GM21619 (cell line): Measurements from ENCODE around the gene C10orf105.

Source experiments
- ATAC-seq: cut with Tn5 transposase; IDR thresholded peaks from one replicate; pipeline ENCODE4 v1.9.1; 2021; ENCODE audit not compliant: unreplicated experiment

C10orf105 gene

DNA sequence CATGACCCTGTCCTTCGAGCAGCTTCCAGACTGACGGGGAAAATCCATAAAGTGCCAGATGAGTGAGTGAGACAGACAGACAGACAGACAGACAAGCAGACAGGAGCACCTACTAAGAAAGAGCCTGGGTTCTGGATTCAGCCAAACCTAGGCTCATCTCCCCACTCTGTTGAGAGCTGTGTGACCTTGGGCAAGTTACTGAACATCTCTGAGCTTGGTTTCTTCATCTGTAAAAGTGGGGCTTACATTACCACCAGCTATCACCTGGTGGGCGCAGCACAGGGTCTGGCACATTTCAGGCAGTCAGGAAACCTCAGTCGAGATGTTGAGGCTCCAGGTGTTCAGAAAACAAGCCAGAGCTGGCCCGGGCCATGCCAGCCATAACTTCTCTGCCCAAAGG lies 37.6 kb downstream of the C10orf105 start:
- no peak for ATAC-seq

DNA sequence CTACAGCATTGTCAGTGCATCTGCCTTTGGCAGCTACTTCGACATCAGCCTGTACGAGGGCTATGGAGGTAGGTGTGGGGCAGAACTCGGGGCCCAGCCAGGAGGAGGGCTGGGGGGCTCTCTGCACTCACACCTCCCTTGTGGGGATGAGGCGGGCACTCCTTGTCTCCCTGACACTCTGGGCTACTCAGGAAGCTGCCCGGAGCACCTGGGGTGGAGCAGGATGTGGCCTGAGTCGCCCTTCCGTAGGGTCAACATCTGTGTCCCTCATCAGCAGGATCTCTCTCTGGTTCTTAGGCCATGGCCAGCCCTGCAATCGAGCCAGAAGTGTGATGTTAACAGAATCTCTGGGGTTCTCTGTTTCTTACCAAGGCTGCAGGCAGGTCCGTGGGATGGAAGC lies 40.2 kb downstream of the C10orf105 start:
- ATAC-seq = no peak

- ATAC-seq = no peak
Observed at GRCh38 chr10:71678057-71678805, 41.3 kb downstream of the C10orf105 start.

- ATAC-seq = no peak
Observed at GRCh38 chr10:71677261-71677660, 42.3 kb downstream of the C10orf105 start.

DNA sequence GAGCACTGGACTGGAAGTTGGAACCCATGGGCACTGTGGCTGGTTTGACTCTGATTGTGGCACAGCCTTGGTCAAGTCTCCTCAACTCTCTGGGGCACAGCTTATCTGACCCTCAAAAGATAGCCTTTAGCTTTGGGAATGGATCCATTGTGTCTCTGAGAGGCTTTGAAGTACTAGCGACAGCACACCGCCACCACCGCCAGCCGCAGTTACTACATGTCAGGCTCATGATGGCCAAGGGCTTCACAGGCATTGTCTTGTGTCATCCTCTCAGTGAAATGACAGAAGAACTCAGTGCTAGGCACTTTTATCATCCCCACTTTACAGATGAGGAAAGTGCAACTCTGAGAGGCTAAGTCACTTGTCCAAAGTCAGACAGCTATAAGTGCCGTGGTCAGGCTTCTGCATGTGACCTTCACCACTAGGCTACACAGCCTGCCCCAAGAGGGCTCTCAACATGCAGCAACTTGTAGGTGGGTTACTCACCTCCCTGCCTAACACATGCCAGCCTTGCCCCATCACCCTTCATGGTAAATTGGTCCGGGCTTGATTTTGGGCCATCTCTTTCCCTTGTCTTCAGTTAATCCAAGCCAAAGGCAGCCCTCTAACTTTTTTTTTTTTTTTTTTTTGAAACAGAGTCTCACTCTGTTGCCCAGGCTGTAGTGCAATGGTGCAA lies 44.1 kb downstream of the C10orf105 start:
- no peak for ATAC-seq

DNA sequence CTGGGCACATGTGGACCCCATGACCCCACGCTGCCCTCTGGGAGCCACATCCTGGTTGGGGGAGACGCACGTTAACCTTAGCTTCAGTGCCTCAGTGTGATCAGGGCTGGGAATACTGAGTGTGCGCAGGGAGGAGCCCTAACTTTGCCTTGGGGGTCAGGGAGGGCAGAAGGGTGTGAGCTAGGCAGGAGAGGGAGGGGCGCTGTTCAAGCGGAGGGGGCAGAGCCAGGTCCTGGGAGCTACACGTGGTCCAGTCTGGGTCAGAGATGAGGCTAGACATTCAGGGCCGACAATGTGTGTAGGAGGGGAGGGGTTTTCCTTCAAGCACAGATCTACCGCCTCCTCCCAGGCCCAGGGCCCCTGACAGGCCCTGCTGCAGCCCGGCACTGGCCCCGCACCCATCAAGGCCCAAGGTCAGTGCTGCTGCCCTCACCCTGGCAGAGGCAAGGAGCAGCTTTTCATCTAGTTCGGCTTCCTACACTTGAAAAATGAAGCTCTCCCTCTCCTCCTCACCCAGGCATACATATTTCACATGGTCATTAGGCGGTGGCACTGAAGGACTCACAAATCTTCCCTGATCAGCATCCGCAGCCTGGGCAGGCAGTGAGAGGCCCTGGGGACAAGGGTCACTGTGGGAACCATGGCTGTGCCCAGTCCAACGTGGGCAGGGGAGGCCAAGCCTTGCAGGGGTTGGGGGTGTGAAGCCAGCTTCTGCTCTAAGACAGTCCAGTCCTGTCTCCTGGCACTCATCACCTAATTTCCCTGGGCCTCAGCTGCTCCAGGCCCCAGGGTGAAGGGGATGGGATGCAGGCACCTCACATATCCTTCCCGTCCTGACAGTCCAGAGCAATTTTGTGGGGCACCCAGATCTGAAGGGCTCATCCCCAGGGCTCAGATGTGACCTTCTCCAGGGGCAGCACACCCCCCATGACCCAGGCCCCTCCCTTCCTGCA lies 47.3 kb downstream of the C10orf105 start:
- ATAC-seq = no peak

DNA sequence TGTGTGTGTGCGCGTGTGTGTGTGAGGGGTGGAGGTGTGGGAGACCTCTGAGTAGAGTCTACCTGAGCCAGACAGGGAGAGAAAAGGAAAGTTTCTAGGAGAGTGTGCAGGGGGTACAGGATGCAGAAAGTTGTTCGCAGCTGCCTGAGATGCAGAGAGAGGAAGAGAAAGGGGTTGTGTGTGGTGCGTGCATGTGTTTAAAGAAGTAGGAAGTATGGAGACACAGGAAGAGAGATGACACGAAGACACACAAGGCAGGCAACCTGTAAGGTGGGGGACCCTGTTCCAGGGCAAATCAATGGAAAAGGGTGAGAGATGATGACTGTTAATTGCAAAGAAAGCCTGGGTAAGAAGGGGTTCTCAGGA lies 52.2 kb downstream of the C10orf105 start:
- ATAC-seq = no peak

DNA sequence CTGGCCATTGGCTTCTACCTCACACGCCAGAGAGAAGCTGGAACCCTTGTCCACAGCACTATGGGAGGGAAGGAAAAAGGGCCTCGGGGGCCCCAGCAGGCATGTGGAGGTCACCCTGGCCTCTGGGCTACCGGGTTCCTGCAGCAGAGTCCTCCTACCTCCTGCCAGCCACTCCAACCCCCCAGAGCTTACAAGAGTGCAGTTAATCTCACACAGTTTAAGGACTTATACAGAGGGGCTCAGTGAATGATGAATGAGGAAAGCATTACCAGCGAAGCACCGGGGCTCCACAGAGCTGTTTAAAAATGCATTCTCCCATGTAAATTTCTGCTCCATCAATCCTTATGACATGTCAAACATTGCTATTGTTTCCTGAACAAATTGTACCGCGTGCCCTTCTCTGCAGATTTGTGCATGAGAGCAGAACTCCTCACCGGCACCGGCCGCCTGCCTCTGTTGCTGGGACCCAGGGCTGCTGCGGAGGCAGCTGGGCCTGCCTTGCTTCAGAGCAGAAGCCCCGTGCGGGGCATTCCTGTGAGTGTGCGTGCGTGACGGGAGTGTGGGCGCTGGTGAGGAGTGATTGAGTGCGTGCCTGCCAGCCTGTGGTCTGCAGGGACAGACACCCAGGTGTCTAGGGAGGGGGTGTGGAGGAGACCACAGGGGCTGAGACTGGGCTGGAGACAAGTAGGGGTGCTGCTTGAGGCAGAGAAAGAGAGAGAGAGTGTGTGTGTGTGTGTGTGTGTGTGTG lies 52.8 kb downstream of the C10orf105 start:
- ATAC-seq = no peak

DNA sequence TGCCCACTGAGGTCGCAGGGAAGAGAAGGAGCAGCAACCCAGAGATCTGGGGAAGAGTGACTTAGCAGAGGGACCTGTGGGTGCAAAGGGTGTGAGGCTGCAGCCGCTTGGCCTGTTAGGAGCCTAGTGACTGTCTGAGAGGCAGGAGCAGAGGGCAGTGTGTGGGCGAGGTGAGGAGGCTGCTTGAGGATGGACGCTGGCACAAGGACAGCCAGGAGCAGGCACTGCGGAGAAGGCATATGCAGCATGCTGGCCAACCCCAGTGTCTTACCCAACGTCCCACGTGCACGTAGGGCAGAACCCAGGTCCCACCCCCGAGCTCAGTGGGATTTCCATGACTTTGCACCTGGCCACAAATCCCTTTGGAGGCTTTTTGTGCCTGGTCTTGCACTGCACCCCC lies 54.1 kb downstream of the C10orf105 start:
- ATAC-seq = no peak

- ATAC-seq = no peak
Observed at GRCh38 chr10:71664585-71664984, 55.0 kb downstream of the C10orf105 start.

DNA sequence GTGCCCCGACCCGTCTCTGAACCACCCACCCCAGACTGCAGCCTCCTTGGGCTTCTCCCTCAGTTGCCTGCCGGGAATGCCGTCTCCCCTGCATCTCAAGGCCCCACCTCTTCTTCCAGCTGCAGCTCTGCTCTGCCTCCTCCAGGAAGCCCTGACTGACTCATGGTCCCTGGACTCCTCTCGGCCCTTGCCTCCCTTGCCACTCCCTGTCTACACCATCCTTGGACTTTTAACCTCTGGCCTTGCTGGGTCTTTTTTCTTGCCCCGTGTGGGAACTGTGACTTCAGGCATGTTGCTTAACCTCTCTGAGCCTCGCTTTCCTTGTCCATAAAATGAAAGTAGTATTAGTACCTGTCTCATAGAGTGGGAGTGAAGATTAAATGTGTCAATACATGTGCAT lies 56.3 kb downstream of the C10orf105 start:
- ATAC-seq = no peak

DNA sequence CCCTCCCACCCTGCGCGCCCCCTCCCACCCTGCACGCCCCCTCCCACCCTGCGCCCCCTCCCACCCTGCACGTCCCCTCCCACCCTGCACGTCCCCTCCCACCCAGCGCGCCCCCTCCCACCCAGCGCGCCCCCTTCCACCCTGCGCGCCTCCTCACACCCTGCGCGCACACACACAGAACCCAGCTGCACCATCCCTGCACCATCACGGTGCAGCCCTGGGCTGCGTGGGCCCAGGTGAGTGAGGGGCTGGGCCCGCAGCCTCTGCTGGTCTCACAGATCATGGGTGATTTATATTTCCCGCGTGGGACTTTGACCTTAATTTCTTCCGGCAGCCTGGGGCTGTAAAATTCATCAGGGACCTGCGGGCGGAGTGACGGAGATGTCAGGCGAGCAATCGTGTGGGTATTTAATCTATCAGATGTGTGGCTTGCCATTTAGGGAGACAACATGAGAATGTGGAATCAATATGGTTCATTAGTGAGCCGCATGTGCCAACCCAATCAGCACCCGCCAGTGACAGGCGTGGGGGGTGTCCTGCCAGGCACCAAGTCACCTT lies 57.7 kb downstream of the C10orf105 start:
- no peak for ATAC-seq
